Right cardiac atrium (tissue), 5 donors: ENCODE data around the gene PCDHA6. TPM values are rescaled to one million over a fixed set of nuclear protein-coding genes. Genes with fewer than 3 reads are reported as not detected.
"Not testable (repeated sequence)": the region's sequence is repeated elsewhere in the genome, so short reads cannot be mapped to it uniquely, and the experiment has no call there.

ENCODE experiments used
- ATAC-seq, 2 donors: fragments of 200-7000 bp; cut with Tn5 transposase; one replicate each; pipeline versions ENCODE4 v1.8.0 to v1.9.1; 2020; ENCODE audit warnings: moderate library complexity in 2 of 2, mild to moderate bottlenecking in 1 of 2
- DNase-seq, 3 donors: peaks; one replicate each; pipeline ENCODE4 v3.0.0-alpha.2; 2020
- H3K27ac ChIP-seq: one replicate; pipeline ENCODE4 v1.5.1; 2013; ENCODE audit warnings: mild to moderate bottlenecking, low read length, control low read depth, moderate library complexity
- H3K27me3 ChIP-seq: one replicate; pipeline ENCODE4 v1.6.1; 2013; ENCODE audit not compliant: control insufficient read depth, insufficient read depth
- H3K4me1 ChIP-seq: one replicate; pipeline ENCODE4 v1.6.1; 2013; ENCODE audit warnings: low read length; ENCODE audit not compliant: control insufficient read depth, insufficient read depth
- H3K4me3 ChIP-seq: one replicate; pipeline ENCODE4 v1.5.1; 2013; ENCODE audit warnings: low read length, control low read depth
- H3K9me3 ChIP-seq: one replicate; pipeline ENCODE4 v1.6.1; 2013; ENCODE audit warnings: low read length; ENCODE audit not compliant: control insufficient read depth
- WGBS: extraction: QIAGEN DNeasy Blood & Tissue Kit; methylation state at CpG from one replicate; pipeline ENCODE4 v1.1.7; 2013; 5-methylcytosine and 5-hydroxymethylcytosine counted together
- intact Hi-C, 4 donors: fragments of 100-400 bp; cut with DNase I; formaldehyde crosslinking; loops; one replicate each; pipeline versions ENCODE4 v1.11.0 to v1.14.0; 2022 to 2023
- polyA plus RNA-seq: library from polyadenylated mRNA; stranded (reverse); fragments of 200-250 nt; gene quantifications from one replicate; pipeline ENCODE4 v1.2.3, GENCODE V29; 2013
- total RNA-seq, 4 donors: library from RNA; stranded (reverse); fragmentation: NEBNext Ultra II Directional; extraction: Animal tissue kit (Norgen Biotek cat#: 25700); gene quantifications; one replicate each; pipeline ENCODE4 v1.2.1, GENCODE V29; 2021
- donor health status: healthy with polysubstance abuse.
- donor health status: DM: no; HTN: yes; CAD: no.
- donor health status: DM: no; HTN: no; CAD: no.
- donor health status: DM: no; HTN: yes; CAD: no; lungs with severe emphysema.
- donor health status: DM: yes; HTN: yes; CAD: no.

PCDHA6 gene
- total and polyA plus RNA-seq, 5 donors, result 0.07 to 0.20 (median 0.11) TPM; not detected in 1

DNA sequence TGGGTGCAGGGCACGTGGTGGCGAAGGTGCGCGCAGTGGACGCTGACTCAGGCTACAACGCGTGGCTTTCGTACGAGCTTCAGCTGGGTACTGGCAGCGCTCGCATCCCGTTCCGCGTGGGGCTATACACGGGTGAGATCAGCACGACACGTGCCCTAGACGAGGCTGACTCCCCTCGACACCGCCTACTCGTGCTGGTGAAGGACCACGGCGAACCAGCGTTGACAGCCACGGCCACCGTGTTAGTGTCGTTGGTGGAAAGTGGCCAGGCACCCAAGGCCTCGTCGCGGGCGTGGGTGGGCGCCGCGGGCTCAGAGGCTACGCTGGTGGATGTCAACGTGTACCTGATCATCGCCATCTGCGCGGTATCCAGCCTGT, 31.1 kb upstream of the PCDHA6 start:
- no peaks in the 10 kb centered on the region for H3K4me1 ChIP-seq
- H3K27ac ChIP-seq, result no peak overlapping the region
- ATAC-seq (no peak), DNase-seq (peak in 1 of 3 donors; percentile 50)
- H3K9me3 ChIP-seq, result peaks cover 2% of the 10 kb centered on the region
- intact Hi-C loops, result no loop called here
- H3K4me3 ChIP-seq, result no peak overlapping the region
- no peaks in the 10 kb centered on the region for H3K27me3 ChIP-seq
- WGBS, result 40% methylated on average over 39 of the region's 39 CpGs

GRCh38 chr5:140800816-140801493, 26.8 kb upstream of the PCDHA6 start, which contains the start of gene PCDHA3:
PCDHA3 (plus strand) TSS chr5:140801057.
- no peak within 1 kb of the TSS for H3K27ac ChIP-seq
- no peaks in the 10 kb centered on the region for H3K4me1 ChIP-seq
- H3K9me3 ChIP-seq, result peaks cover 3% of the 10 kb centered on the region
- H3K27me3 ChIP-seq, result no peaks in the 10 kb centered on the region
- no peak within 1 kb of the TSS for H3K4me3 ChIP-seq
- DNase-seq (no peak), ATAC-seq (no peak)
- WGBS, result 12% methylated on average over 29 of the region's 29 CpGs
- intact Hi-C loops, result no loop called here

GRCh38 chr5:140801494-140801841, 26.3 kb upstream of the PCDHA6 start:
- peak in 1 of 3 donors; percentile 21 for DNase-seq
- no peak for ATAC-seq
- Histone ChIP-seq H3K27me3 (no peaks in the 10 kb centered on the region), H3K9me3 (peaks cover 3% of the 10 kb centered on the region), H3K4me3 (no peak overlapping the region), H3K4me1 (no peaks in the 10 kb centered on the region), H3K27ac (no peak overlapping the region)
- intact Hi-C loops, result no loop called here
- WGBS, result 8% methylated on average over 16 of the region's 16 CpGs

GRCh38 chr5:140802381-140802780, 25.4 kb upstream of the PCDHA6 start:
- WGBS, result 34% methylated on average over 45 of the region's 45 CpGs
- H3K27me3 ChIP-seq, H3K4me1 ChIP-seq, H3K27ac ChIP-seq, DNase-seq, H3K4me3 ChIP-seq, ATAC-seq, intact Hi-C loops, H3K9me3 ChIP-seq: not testable (repeated sequence)

DNA sequence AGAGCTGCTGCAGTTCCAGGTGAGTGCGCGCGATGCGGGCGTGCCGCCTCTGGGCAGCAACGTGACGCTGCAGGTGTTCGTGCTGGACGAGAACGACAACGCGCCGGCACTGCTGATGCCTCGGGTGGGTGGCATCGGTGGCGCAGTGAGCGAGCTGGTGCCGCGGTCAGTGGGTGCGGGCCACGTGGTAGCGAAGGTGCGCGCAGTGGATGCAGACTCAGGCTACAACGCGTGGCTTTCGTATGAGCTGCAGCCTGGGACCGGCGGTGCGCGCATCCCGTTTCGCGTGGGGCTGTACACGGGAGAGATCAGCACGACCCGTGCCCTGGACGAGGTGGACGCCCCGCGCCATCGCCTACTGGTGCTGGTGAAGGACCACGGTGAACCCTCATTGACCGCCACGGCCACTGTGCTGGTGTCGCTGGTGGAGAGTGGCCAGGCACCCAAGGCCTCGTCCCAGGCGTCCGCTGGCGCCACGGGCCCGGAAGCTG, 24.9 kb upstream of the PCDHA6 start:
- Histone ChIP-seq H3K27ac (no peak overlapping the region), H3K9me3 (peaks cover 3% of the 10 kb centered on the region), H3K4me3 (no peak overlapping the region), H3K27me3 (no peaks in the 10 kb centered on the region), H3K4me1 (no peaks in the 10 kb centered on the region)
- no peak for DNase-seq
- ATAC-seq, result no peak
- intact Hi-C loops, result no loop called here
- WGBS, result 36% methylated on average over 53 of the region's 53 CpGs

GRCh38 chr5:140806834-140807775, 20.7 kb upstream of the PCDHA6 start, which contains the start of gene PCDHA4:
PCDHA4 (plus strand) TSS chr5:140807068.
- DNase-seq (peak in 2 of 3 donors; percentile 61 to 63), ATAC-seq (peak in 1 of 2 donors; percentile 63)
- no peak within 1 kb of the TSS for H3K4me3 ChIP-seq
- no peak within 1 kb of the TSS for H3K27ac ChIP-seq
- intact Hi-C loops, result no loop called here
- peaks cover 3% of the 10 kb centered on the region for H3K9me3 ChIP-seq
- H3K27me3 ChIP-seq, result no peaks in the 10 kb centered on the region
- no peaks in the 10 kb centered on the region for H3K4me1 ChIP-seq
- WGBS, result 15% methylated on average over 36 of the region's 47 CpGs

- 50% methylated on average over 62 of the region's 62 CpGs for WGBS
- H3K27ac ChIP-seq, intact Hi-C loops, H3K4me3 ChIP-seq, ATAC-seq, H3K27me3 ChIP-seq, H3K9me3 ChIP-seq, H3K4me1 ChIP-seq: not testable (repeated sequence)
- peak in 1 of 3 donors; percentile 42 for DNase-seq
Measured at GRCh38 chr5:140808241-140808888, 19.4 kb upstream of the PCDHA6 start.

GRCh38 chr5:140808889-140809291, 18.9 kb upstream of the PCDHA6 start:
- WGBS, result 56% methylated on average over 43 of the region's 43 CpGs
- DNase-seq (peak in 2 of 3 donors; percentile 23 to 38), ATAC-seq (no peak)
- H3K4me1 ChIP-seq, result no peaks in the 10 kb centered on the region
- no peak overlapping the region for H3K27ac ChIP-seq
- no peak overlapping the region for H3K4me3 ChIP-seq
- no peaks in the 10 kb centered on the region for H3K27me3 ChIP-seq
- intact Hi-C loops, result no loop called here
- H3K9me3 ChIP-seq, result peaks cover 2% of the 10 kb centered on the region

- WGBS, result 24% methylated on average over 39 of the region's 39 CpGs
- Histone ChIP-seq H3K4me1 (no peaks in the 10 kb centered on the region), H3K27ac (no peak within 1 kb of the TSS), H3K27me3 (no peaks in the 10 kb centered on the region), H3K4me3 (no peak within 1 kb of the TSS), H3K9me3 (no peaks in the 10 kb centered on the region)
- peak in 2 of 3 donors; percentile 33 to 59 for DNase-seq
- intact Hi-C loops, result no loop called here
- no peak for ATAC-seq
Measured at GRCh38 chr5:140821375-140822280, 6.1 kb upstream of the PCDHA6 start, which contains the start of gene PCDHA5. PCDHA5 (plus strand) TSS chr5:140821613.

DNA sequence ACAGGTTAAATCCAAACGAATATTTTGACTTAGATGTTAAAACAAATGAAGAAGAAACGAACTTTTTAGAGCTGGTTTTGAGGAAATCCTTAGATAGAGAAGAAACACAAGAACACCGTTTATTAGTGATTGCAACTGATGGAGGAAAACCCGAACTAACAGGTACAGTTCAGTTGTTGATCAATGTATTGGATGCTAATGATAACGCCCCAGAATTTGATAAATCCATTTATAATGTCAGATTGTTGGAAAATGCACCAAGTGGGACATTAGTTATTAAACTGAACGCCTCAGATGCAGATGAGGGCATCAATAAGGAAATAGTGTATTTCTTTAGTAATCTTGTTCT, 5.5 kb upstream of the PCDHA6 start:
- H3K9me3 ChIP-seq, result no peaks in the 10 kb centered on the region
- no peak overlapping the region for H3K27ac ChIP-seq
- H3K4me3 ChIP-seq, result no peak overlapping the region
- no peaks in the 10 kb centered on the region for H3K27me3 ChIP-seq
- DNase-seq, result no peak
- WGBS, result 26% methylated on average over 6 of the region's 6 CpGs
- intact Hi-C loops, result no loop called here
- no peaks in the 10 kb centered on the region for H3K4me1 ChIP-seq
- no peak for ATAC-seq
